T-helper 2 cell treated with Interferon-gamma antibody and Interleukin-4, amounts not matched to agents 5 μg/mL and 100 μg/mL, for 36 hours (primary cell): ENCODE data around the gene PCDHGC3.
"Not testable (repeated sequence)": the region's sequence is repeated elsewhere in the genome, so short reads cannot be mapped to it uniquely, and the experiment has no call there.

Source experiments
- DNase-seq: peaks from one replicate; pipeline ENCODE4 v3.0.0; 2021; ENCODE audit warnings: low spot score
- H3K27ac Mint-ChIP-seq: one replicate; pipeline ENCODE4 v1.8.0; 2021; ENCODE audit warnings: mild to moderate bottlenecking, mixed read lengths
- H3K27me3 Mint-ChIP-seq: one replicate; pipeline ENCODE4 v1.8.0; 2021; ENCODE audit warnings: low read depth, mixed read lengths
- H3K36me3 Mint-ChIP-seq: one replicate; pipeline ENCODE4 v1.8.0; 2021; ENCODE audit warnings: low read depth, mixed read lengths
- H3K4me1 Mint-ChIP-seq: one replicate; pipeline ENCODE4 v1.8.0; 2021; ENCODE audit warnings: low read depth, mixed read lengths
- H3K4me3 Mint-ChIP-seq: one replicate; pipeline ENCODE4 v1.8.0; 2022; ENCODE audit warnings: mild to moderate bottlenecking, moderate library complexity, mixed read lengths
- H3K9me3 Mint-ChIP-seq: one replicate; pipeline ENCODE4 v1.8.0; 2021; ENCODE audit warnings: mixed read lengths

PCDHGC3 gene

DNA sequence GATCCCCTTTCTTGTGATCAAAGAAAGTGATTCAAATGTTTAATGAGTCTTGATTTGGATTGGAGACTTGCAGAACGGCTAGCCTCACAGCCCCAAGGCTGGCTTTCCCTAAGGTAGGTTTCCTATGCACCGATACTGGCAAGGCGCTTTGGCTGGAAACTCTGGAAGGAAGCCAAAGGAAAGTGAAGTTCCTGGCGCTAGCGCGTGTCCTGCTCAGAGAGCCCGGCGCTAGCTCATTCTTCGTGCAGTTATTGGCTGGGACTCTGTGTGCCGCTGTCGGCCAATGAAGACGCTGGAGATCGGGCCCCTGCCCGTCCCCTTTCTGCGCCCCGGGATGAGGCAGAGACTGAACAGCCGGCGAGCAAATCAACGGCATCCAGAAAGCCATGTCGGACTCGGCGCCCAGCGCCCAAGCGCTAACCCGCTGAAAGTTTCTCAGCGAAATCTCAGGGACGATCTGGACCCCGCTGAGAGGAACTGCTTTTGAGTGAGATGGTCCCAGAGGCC lies at the start of gene PCDHGC3:
PCDHGC3 (plus strand) TSS at position 342 of the 507 bp plus-strand sequence; CDS start at position 493, 151 bp downstream.
- H3K4me1 Mint-ChIP-seq, result peaks cover 14% of the 10 kb centered on the region
- peak within 1 kb of the TSS; percentile 86 for H3K4me3 Mint-ChIP-seq
- H3K9me3 Mint-ChIP-seq, result no peaks in the 10 kb centered on the region
- peaks cover 63% of the 10 kb centered on the region for H3K27me3 Mint-ChIP-seq
- no peak within 1 kb of the TSS for H3K27ac Mint-ChIP-seq
- peak; percentile 31 for DNase-seq
- no peaks in the 10 kb centered on the region for H3K36me3 Mint-ChIP-seq

DNA sequence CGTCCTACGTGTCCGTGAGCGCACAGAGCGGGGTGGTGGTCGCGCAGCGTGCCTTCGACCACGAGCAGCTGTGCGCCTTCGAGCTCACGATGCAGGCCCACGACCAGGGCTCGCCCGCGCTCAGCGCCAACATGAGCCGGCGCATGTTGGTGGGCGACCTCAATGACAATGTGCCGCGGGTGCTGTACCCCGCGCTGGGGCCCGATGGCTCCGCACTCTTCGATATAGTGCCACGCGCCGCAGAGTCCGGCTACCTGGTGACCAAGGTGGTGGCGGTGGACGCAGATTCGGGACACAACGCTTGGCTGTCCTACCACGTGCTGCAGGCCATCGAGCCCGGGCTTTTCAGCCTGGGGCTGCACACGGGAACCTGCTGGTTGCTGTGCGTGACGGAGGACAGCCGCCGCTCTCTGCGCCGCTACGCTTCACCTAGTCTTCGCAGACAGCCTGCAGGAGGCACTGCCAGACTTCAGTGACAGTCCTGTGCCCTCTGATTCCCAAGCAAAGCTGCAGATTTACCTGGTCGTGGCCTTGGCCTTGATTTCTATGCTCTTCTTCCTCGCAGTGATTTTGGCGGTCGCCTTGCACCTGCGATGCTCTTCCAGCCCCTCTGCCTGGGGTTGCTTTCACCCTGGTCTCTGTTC lies 47.9 kb upstream of the PCDHGC3 start:
- Mint-ChIP-seq H3K9me3 (peaks cover 31% of the 10 kb centered on the region), H3K27ac (no peak overlapping the region), H3K4me1 (peaks cover 2% of the 10 kb centered on the region), H3K4me3 (no peak overlapping the region), H3K36me3 (peaks cover 5% of the 10 kb centered on the region), H3K27me3 (peaks cover 34% of the 10 kb centered on the region)
- DNase-seq, result no peak

- peak within 1 kb of the TSS; percentile 78 for H3K4me3 Mint-ChIP-seq
- peaks cover 41% of the 10 kb centered on the region for H3K9me3 Mint-ChIP-seq
- DNase-seq, result no peak
- peak within 1 kb of the TSS; percentile 65 for H3K27ac Mint-ChIP-seq
- peaks cover 2% of the 10 kb centered on the region for H3K4me1 Mint-ChIP-seq
- peaks cover 6% of the 10 kb centered on the region for H3K36me3 Mint-ChIP-seq
- peaks cover 28% of the 10 kb centered on the region for H3K27me3 Mint-ChIP-seq
Measured at GRCh38 chr5:141430332-141431113, 45.2 kb upstream of the PCDHGC3 start, which contains the start of gene PCDHGA12. PCDHGA12 (plus strand) TSS chr5:141430507; CDS start chr5:141430760, 253 bp downstream.

DNA sequence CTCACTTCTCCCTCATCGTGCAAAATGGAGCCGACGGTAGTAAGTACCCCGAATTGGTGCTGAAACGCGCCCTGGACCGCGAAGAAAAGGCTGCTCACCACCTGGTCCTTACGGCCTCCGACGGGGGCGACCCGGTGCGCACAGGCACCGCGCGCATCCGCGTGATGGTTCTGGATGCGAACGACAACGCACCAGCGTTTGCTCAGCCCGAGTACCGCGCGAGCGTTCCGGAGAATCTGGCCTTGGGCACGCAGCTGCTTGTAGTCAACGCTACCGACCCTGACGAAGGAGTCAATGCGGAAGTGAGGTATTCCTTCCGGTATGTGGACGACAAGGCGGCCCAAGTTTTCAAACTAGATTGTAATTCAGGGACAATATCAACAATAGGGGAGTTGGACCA lies 44.5 kb upstream of the PCDHGC3 start:
- Mint-ChIP-seq H3K27me3 (peaks cover 28% of the 10 kb centered on the region), H3K9me3 (peaks cover 41% of the 10 kb centered on the region), H3K4me1 (peaks cover 2% of the 10 kb centered on the region), H3K36me3 (peaks cover 6% of the 10 kb centered on the region), H3K27ac (no peak overlapping the region), H3K4me3 (peak overlapping the region; percentile 78)
- no peak for DNase-seq

- not testable (repeated sequence) for DNase-seq, H3K36me3 Mint-ChIP-seq, H3K4me1 Mint-ChIP-seq, H3K27ac Mint-ChIP-seq, H3K4me3 Mint-ChIP-seq
- Mint-ChIP-seq H3K9me3 (peaks cover 36% of the 10 kb centered on the region), H3K27me3 (peaks cover 26% of the 10 kb centered on the region)
Measured at GRCh38 chr5:141432308-141432707, 43.5 kb upstream of the PCDHGC3 start.

GRCh38 chr5:141432726-141433125 lies 43.0 kb upstream of the PCDHGC3 start:
- not testable (repeated sequence) for H3K27ac Mint-ChIP-seq, DNase-seq, H3K4me3 Mint-ChIP-seq, H3K4me1 Mint-ChIP-seq, H3K36me3 Mint-ChIP-seq
- Mint-ChIP-seq H3K27me3 (peaks cover 26% of the 10 kb centered on the region), H3K9me3 (peaks cover 36% of the 10 kb centered on the region)

GRCh38 chr5:141434006-141434405 lies 41.8 kb upstream of the PCDHGC3 start:
- no peak overlapping the region for H3K4me3 Mint-ChIP-seq
- no peak for DNase-seq
- H3K27ac Mint-ChIP-seq, result no peak overlapping the region
- peaks cover 2% of the 10 kb centered on the region for H3K4me1 Mint-ChIP-seq
- H3K36me3 Mint-ChIP-seq, result peaks cover 6% of the 10 kb centered on the region
- peaks cover 23% of the 10 kb centered on the region for H3K27me3 Mint-ChIP-seq
- H3K9me3 Mint-ChIP-seq, result peaks cover 31% of the 10 kb centered on the region

- Mint-ChIP-seq H3K27ac (no peak overlapping the region), H3K36me3 (peaks cover 1% of the 10 kb centered on the region), H3K4me3 (no peak overlapping the region), H3K4me1 (no peaks in the 10 kb centered on the region), H3K27me3 (peaks cover 5% of the 10 kb centered on the region), H3K9me3 (peaks cover 13% of the 10 kb centered on the region)
- DNase-seq, result no peak
Measured at GRCh38 chr5:141437221-141437620, 38.5 kb upstream of the PCDHGC3 start.

DNA sequence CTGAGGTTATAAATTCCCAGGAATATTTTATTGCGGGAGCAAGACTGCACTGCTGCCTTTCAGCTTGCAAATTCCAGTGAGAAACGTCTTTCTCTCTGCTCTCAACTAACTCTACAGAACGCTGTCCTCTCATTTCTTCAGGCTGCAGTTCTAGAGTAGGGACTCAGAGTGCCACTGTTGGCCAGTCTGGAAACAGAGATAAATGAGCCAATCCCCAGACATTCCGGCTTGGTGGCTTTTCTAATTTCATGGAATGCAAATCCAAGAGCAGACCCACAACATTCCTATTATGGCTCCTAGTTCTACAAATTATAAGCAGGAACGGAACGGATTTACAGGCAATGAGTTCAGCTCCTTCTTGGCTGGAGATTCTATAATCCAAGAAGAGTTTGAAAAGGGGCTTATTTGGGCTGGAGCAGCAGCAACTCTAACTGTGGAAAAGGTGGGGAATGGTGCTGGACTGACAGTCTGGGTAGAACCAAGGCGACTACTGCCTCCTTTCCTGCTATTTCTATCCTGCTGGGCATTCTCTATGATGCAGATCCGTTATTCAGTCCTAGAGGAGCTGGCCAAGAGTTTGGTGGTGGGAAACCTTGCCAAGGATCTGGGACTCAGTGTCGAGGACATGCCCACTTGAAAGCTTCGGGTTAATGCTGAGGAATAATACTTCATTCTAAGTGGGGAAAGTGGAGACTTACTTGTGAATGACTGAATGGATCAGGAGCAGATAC lies 36.2 kb upstream of the PCDHGC3 start:
- peaks cover 3% of the 10 kb centered on the region for H3K9me3 Mint-ChIP-seq
- H3K27ac Mint-ChIP-seq, result no peak overlapping the region
- H3K4me3 Mint-ChIP-seq, result no peak overlapping the region

GRCh38 chr5:141440341-141440740 lies 35.4 kb upstream of the PCDHGC3 start:
- Mint-ChIP-seq H3K9me3 (peaks cover 3% of the 10 kb centered on the region), H3K4me1 (no peaks in the 10 kb centered on the region), H3K36me3 (no peaks in the 10 kb centered on the region), H3K4me3 (no peak overlapping the region), H3K27ac (no peak overlapping the region), H3K27me3 (no peaks in the 10 kb centered on the region)
- DNase-seq, result no peak

More for the DNA sequence above, 36.2 kb upstream of the PCDHGC3 start:
- no peak for DNase-seq
- H3K4me1 Mint-ChIP-seq, result no peaks in the 10 kb centered on the region
- no peaks in the 10 kb centered on the region for H3K36me3 Mint-ChIP-seq
- H3K27me3 Mint-ChIP-seq, result no peaks in the 10 kb centered on the region

DNA sequence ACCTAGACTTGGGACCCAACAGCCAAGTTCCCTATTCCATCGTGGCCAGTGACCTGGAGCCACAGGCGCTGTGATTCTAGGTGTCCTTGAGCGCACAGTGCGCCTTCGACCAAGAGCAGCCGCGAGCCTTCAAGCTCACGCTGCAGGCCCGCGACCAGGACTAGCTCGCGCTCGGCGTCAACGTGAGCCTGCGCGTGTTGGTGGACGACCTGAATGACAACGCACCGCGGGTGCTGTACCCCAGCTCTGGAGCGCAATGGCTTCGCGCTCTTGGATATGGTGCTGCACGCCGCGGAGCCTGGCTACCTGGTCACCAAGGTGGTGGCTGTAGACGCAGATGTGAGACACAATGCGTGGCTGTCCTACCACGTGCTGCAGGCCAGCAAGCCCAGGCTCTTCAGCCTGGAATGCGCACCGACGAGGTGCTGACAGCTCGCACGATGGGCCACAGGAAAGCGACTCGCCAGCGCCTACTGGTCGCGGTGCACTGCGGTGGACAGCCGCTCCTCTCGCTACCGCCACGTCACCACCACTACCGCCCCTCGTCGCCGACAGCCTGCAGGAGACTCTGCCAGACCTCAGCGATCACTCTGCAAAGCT lies 34.1 kb upstream of the PCDHGC3 start:
- H3K4me3 Mint-ChIP-seq, result no peak overlapping the region
- H3K9me3 Mint-ChIP-seq, result peaks cover 3% of the 10 kb centered on the region
- no peak overlapping the region for H3K27ac Mint-ChIP-seq
- DNase-seq, result no peak
- no peaks in the 10 kb centered on the region for H3K36me3 Mint-ChIP-seq
- no peaks in the 10 kb centered on the region for H3K4me1 Mint-ChIP-seq
- H3K27me3 Mint-ChIP-seq, result no peaks in the 10 kb centered on the region

DNA sequence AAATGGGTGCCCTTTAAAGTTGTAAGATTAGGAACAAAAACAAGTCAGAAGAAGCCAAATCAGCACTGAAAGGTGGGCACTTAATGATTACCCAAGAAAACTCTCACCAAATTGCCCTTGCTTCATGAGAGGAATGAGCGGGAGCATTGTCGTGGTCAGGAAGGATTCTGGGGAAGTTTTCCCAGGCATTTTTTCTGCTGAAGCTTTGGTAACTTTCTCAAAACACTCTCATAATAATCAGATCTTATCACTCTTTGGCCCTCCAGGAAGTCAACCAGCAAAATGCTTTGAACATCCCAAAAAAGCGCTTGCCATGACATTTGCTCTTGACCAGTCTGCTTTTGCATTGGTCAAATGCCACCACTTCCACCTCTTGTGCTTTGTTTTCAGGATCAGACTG lies 10.4 kb upstream of the PCDHGC3 start:
- no peak overlapping the region for H3K27ac Mint-ChIP-seq
- no peak for DNase-seq
- no peaks in the 10 kb centered on the region for H3K4me1 Mint-ChIP-seq
- no peaks in the 10 kb centered on the region for H3K9me3 Mint-ChIP-seq
- H3K4me3 Mint-ChIP-seq, result no peak overlapping the region
- no peaks in the 10 kb centered on the region for H3K27me3 Mint-ChIP-seq
- no peaks in the 10 kb centered on the region for H3K36me3 Mint-ChIP-seq

- peaks cover 65% of the 10 kb centered on the region for H3K27me3 Mint-ChIP-seq
- no peaks in the 10 kb centered on the region for H3K36me3 Mint-ChIP-seq
- DNase-seq, result no peak
- peak overlapping the region; percentile 86 for H3K4me3 Mint-ChIP-seq
- H3K4me1 Mint-ChIP-seq, result peaks cover 14% of the 10 kb centered on the region
- no peaks in the 10 kb centered on the region for H3K9me3 Mint-ChIP-seq
- H3K27ac Mint-ChIP-seq, result no peak overlapping the region
Measured at GRCh38 chr5:141476132-141476911, 556 bp downstream of the PCDHGC3 start.
